GM12874 (cell line): Measurements from ENCODE around the gene METTL3.

Source experiments
- CTCF ChIP-seq: IDR thresholded peaks from 2 replicates; pipeline ENCODE4 v1.5.1; 2011; ENCODE audit warnings: low read depth, mild to moderate bottlenecking, control low read depth, low read length, moderate library complexity; ENCODE audit not compliant: insufficient read depth

The METTL3 gene

GRCh38 chr14:21533294-21533693 is 22.2 kb upstream of the METTL3 start:
- no peak for TF ChIP-seq CTCF

GRCh38 chr14:21529515-21529914 is 18.4 kb upstream of the METTL3 start:
- no peak for TF ChIP-seq CTCF

GRCh38 chr14:21528381-21529348 is 17.5 kb upstream of the METTL3 start:
- TF ChIP-seq CTCF: no peak

GRCh38 chr14:21527318-21527679 is 16.2 kb upstream of the METTL3 start:
- no peak for TF ChIP-seq CTCF

GRCh38 chr14:21526672-21527317 is 15.7 kb upstream of the METTL3 start:
- no peak for TF ChIP-seq CTCF

GRCh38 chr14:21525962-21526671 is 15.0 kb upstream of the METTL3 start, which contains the start of gene SALL2:
Gene SALL2 (minus strand): TSS chr14:21526346. CDS start chr14:21526127, 219 bp downstream.
- TF ChIP-seq CTCF: no peak

GRCh38 chr14:21525571-21525961 is 14.4 kb upstream of the METTL3 start:
- no peak for TF ChIP-seq CTCF
